GM23248 (cell line): ENCODE results near the gene SEBOX. TPM values are rescaled to one million over a fixed set of nuclear protein-coding genes. Genes with fewer than 3 reads are reported as not detected.
A peak's percentile ranks its signal among the peaks of the same experiment; 100 is the strongest.

Experiments
- DNase-seq: peaks from one replicate; pipeline ENCODE4 v3.0.0-alpha.2; 2015
- H2AFZ ChIP-seq: fragments of 200-600 bp; sonication (generic); 2 replicates; pipeline ENCODE4 v1.6.1; 2016; ENCODE audit warnings: antibody characterized with exemption
- H3F3A ChIP-seq: fragments of 200-600 bp; sonication (generic); 2 replicates; pipeline ENCODE4 v1.6.1; 2016; ENCODE audit warnings: mild to moderate bottlenecking, antibody characterized with exemption, mixed run types; ENCODE audit not compliant: insufficient read depth
- H3K27ac ChIP-seq: fragments of 200-600 bp; sonication (generic); 2 replicates; pipeline ENCODE4 v1.5.1; 2016; ENCODE audit warnings: mild to moderate bottlenecking
- H3K27me3 ChIP-seq: fragments of 200-600 bp; sonication (generic); replicated peaks from 2 replicates; pipeline ENCODE4 v1.6.1; 2016; ENCODE audit warnings: mild to moderate bottlenecking; ENCODE audit not compliant: insufficient read depth
- H3K36me3 ChIP-seq: fragments of 200-600 bp; sonication (generic); 2 replicates; pipeline ENCODE4 v1.6.1; 2016; ENCODE audit warnings: low read depth, mild to moderate bottlenecking
- H3K4me1 ChIP-seq: fragments of 200-600 bp; sonication (generic); 2 replicates; pipeline ENCODE4 v1.6.1; 2016; ENCODE audit warnings: mild to moderate bottlenecking; ENCODE audit not compliant: insufficient read depth
- H3K4me2 ChIP-seq: fragments of 200-600 bp; sonication (generic); one replicate; pipeline ENCODE4 v1.6.1; 2016; ENCODE audit warnings: mild to moderate bottlenecking; ENCODE audit not compliant: unreplicated experiment
- H3K4me3 ChIP-seq: fragments of 200-600 bp; sonication (generic); 2 replicates; pipeline ENCODE4 v1.5.1; 2016; ENCODE audit warnings: mild to moderate bottlenecking
- H3K79me2 ChIP-seq: fragments of 200-600 bp; sonication (generic); 2 replicates; pipeline ENCODE4 v1.6.1; 2016; ENCODE audit warnings: mild to moderate bottlenecking; ENCODE audit not compliant: insufficient read depth
- H3K9ac ChIP-seq: fragments of 200-600 bp; sonication (generic); 2 replicates; pipeline ENCODE4 v1.6.1; 2016; ENCODE audit warnings: mild to moderate bottlenecking
- H3K9me2 ChIP-seq: fragments of 200-600 bp; sonication (generic); 2 replicates; pipeline ENCODE4 v1.6.1; 2016; ENCODE audit warnings: mixed run types, mild to moderate bottlenecking, moderate library complexity; ENCODE audit not compliant: insufficient read depth
- H3K9me3 ChIP-seq: fragments of 200-600 bp; sonication (generic); one replicate; pipeline ENCODE4 v1.6.1; 2017; ENCODE audit warnings: low read depth
- H4K20me1 ChIP-seq: fragments of 200-600 bp; sonication (generic); 2 replicates; pipeline ENCODE4 v1.6.0; 2016; ENCODE audit not compliant: insufficient read depth
- EZH2 ChIP-seq: fragments of 200-600 bp; sonication (generic); IDR thresholded peaks from 2 replicates; pipeline ENCODE4 v1.6.1; 2018; ENCODE audit warnings: antibody characterized with exemption, mild to moderate bottlenecking; ENCODE audit not compliant: insufficient read depth, poor library complexity, severe bottlenecking
- EZH2phosphoT487 ChIP-seq: fragments of 200-600 bp; sonication (generic); IDR thresholded peaks from 2 replicates; pipeline ENCODE4 v1.6.1; 2018; ENCODE audit warnings: antibody characterized with exemption, moderate library complexity, mild to moderate bottlenecking, low read depth; ENCODE audit not compliant: insufficient read depth
- whole genome bisulfite sequencing, 2 experiments: methylation state at CpG; one replicate each; pipeline ENCODE4 v1.1.6; 2015 to 2017; ENCODE audit warnings: low lambda C conversion rate in 2 of 2, low coverage in 1 of 2; ENCODE audit errors: missing lambda C conversion rate in 2 of 2; 5-methylcytosine and 5-hydroxymethylcytosine counted together
- in situ Hi-C: fragments of 300-500 bp; cut with MboI; formaldehyde crosslinking; loops from 2 replicates; pipeline ENCODE4 v1.15.0; 2020
- polyA plus RNA-seq: library from polyadenylated mRNA; unstranded; fragments of >200 nt; fragmentation: Nextera tagmentation; extraction: Ambion mirVana; gene quantifications from 2 replicates; pipeline ENCODE4 v1.2.1, GENCODE V29; 2016
- total RNA-seq: library from RNA; depleted of rRNA; stranded (reverse); fragments of >200 nt; shearing (Covaris generic); gene quantifications from 2 replicates; pipeline ENCODE4 v1.2.3, GENCODE V29; 2014

SEBOX gene
- total and polyA plus RNA-seq, 2 experiments from 2014 or later = not detected

- H3K4me2 ChIP-seq = no peak overlapping the region
- no peak for TF ChIP-seq EZH2phosphoT487
- TF ChIP-seq EZH2 = no peak
- H3F3A ChIP-seq = no peaks in the 10 kb centered on the region
- in situ Hi-C loops = no loop called here
- H3K9me2 ChIP-seq = no peaks in the 10 kb centered on the region
- H3K27ac ChIP-seq = no peak overlapping the region
- no peak overlapping the region for H2AFZ ChIP-seq
- DNase-seq = no peak
- no peaks in the 10 kb centered on the region for H3K9me3 ChIP-seq
- no peaks in the 10 kb centered on the region for H3K27me3 ChIP-seq
- H3K4me1 ChIP-seq = peaks cover 6% of the 10 kb centered on the region
- no peaks in the 10 kb centered on the region for H3K79me2 ChIP-seq
- H3K9ac ChIP-seq = no peak overlapping the region
- no peaks in the 10 kb centered on the region for H4K20me1 ChIP-seq
- H3K4me3 ChIP-seq = no peak overlapping the region
- H3K36me3 ChIP-seq = no peaks in the 10 kb centered on the region
- 61 to 67% methylated on average over 65 to 72 of the region's 72 CpGs for WGBS, 2 experiments
Observed at GRCh38 chr17:28381141-28381825, 16.3 kb upstream of the SEBOX start.

- TF ChIP-seq EZH2 (no peak), EZH2phosphoT487 (no peak)
- 86% methylated on average over 10 of the region's 10 CpGs for WGBS, 2 experiments
- Histone ChIP-seq H3F3A (no peaks in the 10 kb centered on the region), H3K4me2 (no peak overlapping the region), H2AFZ (no peak overlapping the region), H3K4me3 (no peak overlapping the region), H3K79me2 (no peaks in the 10 kb centered on the region), H3K9ac (no peak overlapping the region), H3K4me1 (peaks cover 6% of the 10 kb centered on the region), H3K27ac (no peak overlapping the region), H3K27me3 (no peaks in the 10 kb centered on the region), H3K9me2 (no peaks in the 10 kb centered on the region), H4K20me1 (no peaks in the 10 kb centered on the region), H3K9me3 (no peaks in the 10 kb centered on the region), H3K36me3 (no peaks in the 10 kb centered on the region)
- DNase-seq = peak; percentile 60
- in situ Hi-C loops = no loop called here
Observed at GRCh38 chr17:28379814-28380801, 15.1 kb upstream of the SEBOX start.

- Histone ChIP-seq H3K4me1 (peaks cover 6% of the 10 kb centered on the region), H3K4me3 (peak overlapping the region; percentile 65), H3K27me3 (no peaks in the 10 kb centered on the region), H3K9me2 (no peaks in the 10 kb centered on the region), H3K4me2 (peak overlapping the region; percentile 61), H3F3A (peaks cover 16% of the 10 kb centered on the region), H3K79me2 (peaks cover 16% of the 10 kb centered on the region), H3K9ac (no peak overlapping the region), H4K20me1 (no peaks in the 10 kb centered on the region), H3K9me3 (no peaks in the 10 kb centered on the region), H2AFZ (no peak overlapping the region), H3K36me3 (no peaks in the 10 kb centered on the region), H3K27ac (no peak overlapping the region)
- WGBS, 2 experiments = 73 to 100% methylated on average over 3 to 6 of the region's 6 CpGs
- in situ Hi-C loops = no loop called here
- TF ChIP-seq EZH2 (no peak), EZH2phosphoT487 (no peak)
- DNase-seq = peak; percentile 13
Observed at GRCh38 chr17:28372945-28373274, 7.9 kb upstream of the SEBOX start.

- in situ Hi-C loops = no loop called here
- no peak overlapping the region for H3K27ac ChIP-seq
- peak; percentile 69 for DNase-seq
Observed at GRCh38 chr17:28372203-28372944, 7.4 kb upstream of the SEBOX start.

More at GRCh38 chr17:28372203-28372944, 7.4 kb upstream of the SEBOX start:
- no peak for TF ChIP-seq EZH2phosphoT487
- TF ChIP-seq EZH2 = no peak
- Histone ChIP-seq H3K9ac (peak overlapping the region; percentile 58), H3K9me2 (no peaks in the 10 kb centered on the region), H3K27me3 (no peaks in the 10 kb centered on the region), H2AFZ (peak overlapping the region; percentile 71), H3F3A (peaks cover 16% of the 10 kb centered on the region), H3K4me3 (peak overlapping the region; percentile 65), H4K20me1 (no peaks in the 10 kb centered on the region), H3K4me1 (peaks cover 6% of the 10 kb centered on the region), H3K79me2 (peaks cover 16% of the 10 kb centered on the region), H3K36me3 (no peaks in the 10 kb centered on the region), H3K9me3 (no peaks in the 10 kb centered on the region), H3K4me2 (peak overlapping the region; percentile 61)
- 7 to 10% methylated on average over 33 to 50 of the region's 53 CpGs for WGBS, 2 experiments
